Fibroblast of skin of left biceps (primary cell): Measurements from ENCODE around the gene NCOA6.
A peak's percentile ranks its signal among the peaks of the same experiment; 100 is the strongest.
"Not testable (repeated sequence)": the region's sequence is repeated elsewhere in the genome, so short reads cannot be mapped to it uniquely, and the experiment has no call there.

Experiments used
- DNase-seq, 2 experiments: peaks; one replicate each; pipeline ENCODE4 v3.0.0-alpha.2; 2013; ENCODE audit warnings: low read depth in 2 of 2

NCOA6 gene

DNA sequence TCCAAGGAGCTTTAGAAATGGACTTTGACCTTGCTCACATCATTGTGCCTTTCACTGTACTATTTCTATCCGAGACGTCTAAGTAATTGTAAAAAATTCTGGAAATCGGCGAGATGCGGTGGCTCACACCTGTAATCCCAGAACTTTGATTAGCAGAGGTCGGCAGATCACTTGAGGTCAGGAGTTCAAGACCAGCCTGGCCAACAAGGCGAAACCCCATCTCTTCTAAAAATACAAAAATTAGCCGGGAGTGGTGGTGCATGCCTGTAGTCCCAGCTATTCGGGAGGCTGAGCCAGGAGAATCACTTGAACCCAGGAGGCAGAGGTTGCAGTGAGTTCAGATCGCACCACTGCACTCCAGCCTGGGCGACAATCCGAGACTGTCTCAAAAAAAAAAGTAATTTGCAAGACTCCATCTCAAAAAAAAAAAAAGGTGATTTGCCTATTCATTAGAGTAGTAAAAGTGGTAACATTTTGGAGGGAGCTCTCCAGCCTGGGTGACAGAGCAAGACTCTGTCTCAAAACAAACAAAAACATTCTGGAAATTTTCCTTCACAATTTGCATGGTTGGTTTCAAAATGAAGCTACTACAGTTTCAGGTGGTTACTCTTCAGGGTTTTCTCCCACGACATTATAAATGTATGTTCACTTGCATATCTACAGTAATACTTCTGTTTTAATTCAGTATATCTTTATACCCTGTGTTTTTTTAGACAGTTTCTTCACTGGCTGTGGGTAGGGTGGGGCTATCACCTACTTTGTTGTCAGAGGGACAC is 106.0 kb downstream of the NCOA6 start:
- not testable (repeated sequence) for DNase-seq

DNA sequence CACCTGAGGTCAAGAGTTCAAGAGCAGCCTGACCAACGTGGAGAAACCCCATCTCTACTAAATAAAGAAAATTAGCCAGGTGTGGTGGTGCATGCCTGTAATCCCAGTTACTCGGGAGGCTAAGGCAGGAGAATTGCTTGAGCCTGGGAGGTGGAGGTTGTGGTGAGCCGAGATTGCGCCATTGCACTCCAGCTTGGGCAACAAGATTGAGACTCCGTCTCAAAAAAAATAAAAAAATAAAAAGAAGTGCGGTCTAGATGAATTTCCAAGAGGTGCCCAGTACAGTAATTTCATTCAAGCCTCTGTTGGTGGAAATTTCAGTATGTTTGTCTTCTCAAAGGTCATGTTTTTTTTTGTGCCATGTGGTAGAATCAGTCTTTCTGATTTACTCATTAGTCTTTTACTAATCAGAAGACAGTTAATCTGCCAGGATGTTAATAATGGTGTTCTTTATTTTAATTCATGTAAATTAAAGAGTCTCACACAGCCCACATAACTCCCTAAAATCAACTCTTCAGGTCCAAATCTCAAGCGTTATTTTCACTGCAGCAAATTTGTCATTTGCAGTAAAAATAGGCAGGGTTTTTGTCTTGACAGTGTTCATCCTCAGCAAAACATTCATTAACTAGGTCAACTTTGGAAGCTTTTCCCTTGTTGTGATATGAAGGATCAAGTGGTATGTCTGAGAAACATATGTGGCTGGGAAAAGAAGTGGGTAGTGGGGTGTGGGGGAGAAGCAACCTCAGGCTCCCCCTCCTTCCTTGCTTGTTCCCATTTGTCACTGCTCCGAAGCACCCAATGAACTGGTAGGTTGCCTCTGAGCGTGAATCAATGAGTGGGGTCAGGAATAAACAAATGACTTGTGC is 108.0 kb downstream of the NCOA6 start:
- no peak for DNase-seq

DNA sequence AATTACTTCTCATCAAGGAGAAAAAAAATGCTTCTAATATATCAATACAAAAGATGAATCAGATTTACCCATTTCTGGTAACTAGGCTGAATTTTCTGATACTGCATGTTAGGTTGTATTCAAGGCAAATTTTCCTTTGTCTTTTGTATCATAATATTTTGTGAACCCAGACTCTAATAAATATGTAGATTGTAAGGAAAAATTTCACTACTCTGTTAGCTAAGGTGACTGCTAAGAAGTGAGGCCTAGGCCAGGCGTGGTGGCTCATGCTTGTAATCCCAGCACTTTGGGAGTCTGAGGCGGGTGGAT is 108.6 kb downstream of the NCOA6 start:
- no peak for DNase-seq

DNA sequence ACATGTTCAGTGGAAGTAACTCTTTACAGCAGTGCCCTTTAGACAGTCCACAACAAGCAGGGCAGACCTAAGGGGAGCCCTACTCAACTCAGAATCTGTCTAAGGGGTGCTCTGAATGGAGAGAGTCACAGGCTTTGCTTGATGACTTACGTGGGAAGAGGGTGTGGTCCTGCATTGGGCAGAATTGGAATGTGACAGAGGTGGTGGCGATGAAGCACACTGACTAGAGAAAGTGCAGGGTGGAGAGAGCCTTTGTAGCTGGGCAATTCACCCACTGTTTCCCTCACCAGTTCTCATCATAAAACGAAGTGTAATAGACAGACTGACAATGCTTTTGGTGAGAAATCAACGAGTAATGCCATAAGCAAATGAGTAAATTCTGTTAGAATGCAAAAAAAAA is 110.1 kb downstream of the NCOA6 start:
- DNase-seq = no peak

DNA sequence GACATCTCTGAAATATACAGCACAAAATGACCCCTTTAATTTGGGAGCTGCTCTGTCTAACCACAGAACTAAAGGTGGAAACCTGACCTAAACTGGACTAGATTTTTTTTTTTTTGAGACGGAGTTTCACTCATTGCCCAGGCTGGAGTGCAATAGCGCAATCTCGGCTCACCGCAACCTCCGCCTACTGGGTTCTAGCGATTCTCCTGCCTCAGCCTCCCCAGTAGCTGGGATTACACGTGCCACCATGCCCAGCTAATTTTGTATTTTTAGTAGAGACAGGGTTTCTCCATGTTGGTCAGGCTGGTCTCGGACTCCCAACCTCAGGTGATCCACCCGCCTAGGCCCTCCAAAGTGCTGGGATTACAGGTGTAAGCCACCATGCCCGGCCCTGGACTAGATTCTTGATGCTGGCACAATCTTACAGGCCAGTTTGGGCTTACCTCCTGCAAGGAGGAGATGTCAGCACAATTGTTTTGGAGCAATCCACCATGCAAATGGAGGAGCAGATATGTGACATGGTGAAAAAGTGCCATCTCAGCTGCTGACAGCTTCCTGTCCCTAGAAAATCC is 111.4 kb downstream of the NCOA6 start:
- not testable (repeated sequence) for DNase-seq

DNA sequence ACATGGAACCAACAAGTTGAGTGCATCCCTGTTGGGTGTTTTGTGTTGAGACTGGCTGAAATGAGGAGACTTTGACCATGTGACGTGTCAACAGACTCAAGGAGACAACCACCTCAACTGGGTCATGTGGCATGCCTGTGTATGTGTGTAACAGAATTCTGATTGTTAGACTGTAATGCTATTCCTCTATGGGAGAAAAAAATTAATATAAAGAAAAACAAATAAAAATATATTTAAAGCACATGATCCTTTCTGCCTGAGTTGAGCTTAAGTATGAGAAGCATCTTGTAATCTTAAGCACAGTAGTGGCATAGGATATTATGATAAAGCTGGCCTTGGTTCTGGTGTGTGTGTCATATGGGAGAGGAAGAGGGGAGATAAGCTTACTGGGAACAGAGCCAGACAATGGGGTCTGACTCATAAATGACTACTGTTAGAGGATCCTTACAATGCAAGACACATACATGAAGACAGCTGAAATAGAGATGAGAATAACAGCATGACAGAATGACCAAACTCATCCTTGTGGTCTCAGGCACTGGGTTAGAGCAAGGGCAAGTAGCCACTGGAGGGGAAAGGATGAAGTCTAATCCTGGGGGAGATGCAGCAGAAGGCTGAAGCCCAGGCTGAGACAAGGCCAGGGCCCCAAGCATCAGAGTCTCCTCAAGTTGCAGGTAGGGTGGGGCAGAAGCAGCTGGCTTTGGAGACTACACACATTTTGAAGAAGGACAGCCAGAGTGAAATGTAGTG is 112.1 kb downstream of the NCOA6 start:
- peak; percentile 94 for DNase-seq

DNA sequence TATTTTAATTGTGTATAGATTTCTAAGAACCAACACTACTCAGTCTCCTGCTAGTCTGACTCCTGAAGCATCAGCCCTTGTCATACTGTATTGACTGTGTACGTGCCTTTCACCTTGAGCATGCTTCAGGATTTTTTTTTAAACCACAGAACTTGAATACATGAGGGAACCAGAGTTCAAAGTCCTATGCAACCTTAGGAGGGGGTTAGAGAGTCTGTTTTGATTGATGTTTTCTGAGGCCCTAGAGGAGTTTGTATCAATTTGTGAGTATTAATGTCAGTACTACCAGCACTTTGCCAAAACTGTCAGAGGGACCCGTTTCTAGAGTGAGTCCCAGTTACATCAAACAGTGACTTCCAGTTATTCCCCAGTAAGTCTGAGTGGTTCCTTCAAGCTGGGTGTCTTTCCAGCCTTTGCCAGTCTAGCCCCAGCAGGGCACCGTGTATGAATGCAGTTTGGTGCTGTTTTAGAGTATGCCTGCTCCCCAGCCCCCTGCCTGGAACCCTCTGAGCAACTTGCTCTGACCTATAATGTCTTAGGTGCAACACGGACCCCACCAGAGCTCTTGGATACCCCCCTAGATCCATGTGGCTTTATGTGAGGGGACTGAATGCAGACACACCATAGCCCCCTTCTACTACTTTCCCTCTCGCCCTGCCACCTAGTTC is 112.8 kb downstream of the NCOA6 start:
- no peak for DNase-seq

DNA sequence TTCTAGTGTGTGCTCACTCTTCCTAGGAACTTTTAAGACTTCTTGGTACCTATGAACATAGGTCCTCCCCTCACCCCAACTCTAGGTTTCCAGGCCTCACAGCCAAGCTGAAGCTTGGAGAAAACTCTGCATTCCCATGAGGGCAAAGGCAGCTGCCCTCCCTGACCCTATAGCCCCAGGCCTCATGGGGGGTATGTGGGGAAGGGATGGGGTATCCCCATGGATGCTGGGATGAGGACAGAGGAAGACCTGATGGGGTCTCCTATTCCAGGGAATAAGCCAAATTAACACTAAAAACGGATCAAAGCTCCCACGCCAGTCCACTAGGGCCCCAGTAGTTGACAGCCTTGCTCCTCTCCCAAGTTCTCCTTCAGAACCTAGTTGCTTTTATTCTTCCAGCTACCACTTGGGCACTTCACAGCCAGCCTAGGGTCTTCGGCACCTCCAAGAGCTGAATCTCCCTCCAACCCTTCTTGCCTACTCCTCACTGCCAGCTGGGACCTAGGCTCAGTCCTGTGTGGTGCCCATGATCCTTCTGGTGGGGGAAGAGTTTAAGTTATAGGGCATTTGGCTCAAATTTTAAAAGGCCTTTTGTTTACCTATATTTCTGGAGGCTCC is 113.5 kb downstream of the NCOA6 start:
- DNase-seq = no peak

DNA sequence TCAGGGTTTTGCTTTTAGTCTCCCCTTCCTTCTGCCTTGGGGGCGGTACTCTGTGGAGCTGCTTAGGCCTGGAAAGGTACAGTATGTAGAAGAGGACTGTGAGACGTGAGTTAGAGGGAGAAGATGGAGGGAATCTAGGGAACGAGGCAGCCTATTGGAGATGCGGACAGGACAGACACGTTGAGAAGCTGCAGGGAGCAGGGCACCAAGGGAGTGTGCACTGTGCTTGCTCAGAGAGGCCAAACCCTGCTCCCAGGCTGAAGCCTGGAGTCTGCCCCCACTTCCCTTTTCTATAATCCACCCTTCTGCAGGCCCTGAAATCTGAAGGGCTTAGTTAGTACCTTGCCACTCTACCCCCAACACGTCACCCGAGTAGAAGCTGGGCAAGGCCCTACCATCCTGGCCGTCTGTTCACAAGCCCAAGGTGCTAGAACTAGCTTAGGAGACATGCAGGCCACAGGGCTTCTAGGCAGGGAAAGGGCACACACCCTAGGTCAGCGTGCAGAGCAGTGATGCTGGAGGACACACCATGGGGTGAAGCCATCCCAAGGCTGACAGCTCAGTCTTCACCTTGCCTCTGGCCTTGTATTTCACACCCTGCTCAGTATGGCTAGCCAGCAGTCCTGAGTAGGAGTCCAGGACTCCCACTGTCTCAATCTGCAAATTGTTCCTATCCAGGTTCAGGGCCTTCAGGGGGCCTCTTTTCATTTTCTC is 114.4 kb downstream of the NCOA6 start:
- no peak for DNase-seq

DNA sequence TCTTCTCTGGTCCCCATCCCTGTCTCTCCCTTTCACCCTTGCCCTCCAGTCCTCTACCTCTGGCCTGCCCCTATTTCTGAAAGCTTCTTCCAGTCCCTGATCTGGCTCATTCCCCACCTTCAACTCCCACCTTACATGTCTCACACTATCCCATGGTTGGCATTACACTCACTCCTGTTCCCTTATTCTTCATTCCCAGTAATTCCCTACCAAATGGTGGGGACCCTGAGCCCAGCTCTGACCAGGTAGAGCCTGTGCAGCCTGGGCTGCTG is 114.9 kb downstream of the NCOA6 start:
- no peak for DNase-seq

DNA sequence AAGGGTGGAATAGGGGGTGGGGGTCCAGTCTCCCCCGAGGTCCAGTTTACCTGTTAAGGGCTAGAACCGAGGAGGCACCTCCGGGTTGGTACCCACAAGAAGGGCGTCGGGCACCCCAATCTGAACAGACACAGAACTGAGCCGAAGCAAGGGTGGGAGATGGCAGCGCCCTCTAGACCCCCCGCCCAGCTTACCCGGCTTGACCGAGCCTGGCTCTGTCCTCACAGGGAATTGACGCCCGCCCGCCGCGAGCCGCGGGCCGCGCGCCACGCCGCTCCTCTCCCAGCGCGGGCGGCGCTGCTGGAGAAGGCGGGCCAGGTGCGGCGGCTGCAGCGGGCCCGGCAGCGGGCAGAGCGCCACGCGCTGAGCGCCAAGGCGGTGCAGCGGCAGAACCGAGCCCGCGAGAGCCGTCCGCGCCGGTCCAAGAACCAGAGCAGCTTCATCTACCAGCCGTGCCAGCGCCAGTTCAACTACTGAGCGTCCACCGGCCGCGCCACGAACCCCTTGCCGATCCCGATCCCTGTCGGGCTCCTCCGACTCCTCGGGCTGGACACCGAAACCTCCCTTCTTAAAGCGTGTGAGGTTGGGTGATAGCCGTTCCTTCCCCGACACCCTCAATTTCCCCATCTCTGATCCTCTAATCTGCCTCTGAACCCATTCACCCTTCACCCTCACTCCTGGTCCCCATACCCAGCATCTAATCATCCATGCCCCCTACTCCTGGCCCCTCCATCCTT is 115.5 kb downstream of the NCOA6 start:
- peak; percentile 21 to 23 for DNase-seq

DNA sequence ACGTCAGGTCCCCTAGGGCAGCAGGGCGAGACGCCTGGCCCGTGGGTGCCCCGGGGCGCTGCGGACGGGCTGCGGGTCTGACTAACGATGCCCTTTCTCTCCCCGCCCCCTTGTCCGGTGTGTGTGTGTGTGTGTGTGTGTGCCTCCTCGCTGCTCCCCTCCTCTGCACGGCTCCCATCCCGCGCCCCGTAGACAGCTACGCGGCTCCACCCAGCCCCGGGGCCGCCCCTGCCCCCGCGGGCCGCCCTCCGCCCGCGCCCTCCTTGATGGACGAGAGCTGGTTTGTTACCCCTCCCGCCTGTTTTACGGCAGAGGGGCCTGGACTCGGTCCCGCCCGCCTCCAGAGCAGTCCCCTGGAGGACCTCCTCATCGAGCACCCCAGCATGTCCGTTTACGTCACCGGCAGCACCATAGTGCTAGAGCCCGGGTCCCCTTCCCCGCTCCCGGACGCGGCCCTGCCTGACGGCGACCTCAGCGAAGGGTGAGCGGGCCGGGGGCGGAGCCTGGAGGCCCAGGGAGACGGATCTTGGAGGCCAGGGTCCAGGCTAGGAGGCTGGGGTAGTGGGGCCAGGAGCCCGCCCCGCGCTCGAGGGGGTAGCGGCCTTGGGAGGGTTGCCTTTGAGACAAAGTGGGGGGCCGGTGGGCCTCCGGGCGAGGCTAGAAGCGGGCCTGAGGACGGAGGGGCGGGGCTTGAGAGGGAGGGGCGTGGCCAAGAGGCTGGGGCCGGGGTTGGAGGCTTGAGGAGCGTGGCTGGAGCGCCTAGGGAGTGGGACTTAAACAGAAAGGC is 116.2 kb downstream of the NCOA6 start:
- DNase-seq = peak; percentile 28 to 36

DNA sequence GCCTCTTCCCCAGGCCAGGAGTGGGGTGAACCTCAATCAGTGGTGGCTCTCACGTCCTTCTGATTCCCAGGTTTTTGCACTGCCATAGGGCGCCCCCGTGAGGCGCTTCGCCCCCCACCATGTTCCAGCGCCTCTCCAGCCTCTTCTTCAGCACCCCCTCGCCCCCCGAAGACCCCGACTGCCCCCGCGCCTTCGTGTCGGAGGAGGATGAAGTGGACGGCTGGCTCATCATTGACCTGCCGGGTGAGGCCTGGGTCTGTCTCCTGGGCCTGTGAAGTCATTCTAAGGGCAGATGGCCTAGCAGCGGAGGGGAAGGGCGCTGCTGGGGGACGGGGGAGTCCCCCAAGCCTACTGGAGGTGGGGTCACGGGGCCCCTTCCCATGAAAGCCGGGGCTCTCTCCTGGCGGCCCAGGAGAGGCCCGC is 116.8 kb downstream of the NCOA6 start:
- DNase-seq = no peak

DNA sequence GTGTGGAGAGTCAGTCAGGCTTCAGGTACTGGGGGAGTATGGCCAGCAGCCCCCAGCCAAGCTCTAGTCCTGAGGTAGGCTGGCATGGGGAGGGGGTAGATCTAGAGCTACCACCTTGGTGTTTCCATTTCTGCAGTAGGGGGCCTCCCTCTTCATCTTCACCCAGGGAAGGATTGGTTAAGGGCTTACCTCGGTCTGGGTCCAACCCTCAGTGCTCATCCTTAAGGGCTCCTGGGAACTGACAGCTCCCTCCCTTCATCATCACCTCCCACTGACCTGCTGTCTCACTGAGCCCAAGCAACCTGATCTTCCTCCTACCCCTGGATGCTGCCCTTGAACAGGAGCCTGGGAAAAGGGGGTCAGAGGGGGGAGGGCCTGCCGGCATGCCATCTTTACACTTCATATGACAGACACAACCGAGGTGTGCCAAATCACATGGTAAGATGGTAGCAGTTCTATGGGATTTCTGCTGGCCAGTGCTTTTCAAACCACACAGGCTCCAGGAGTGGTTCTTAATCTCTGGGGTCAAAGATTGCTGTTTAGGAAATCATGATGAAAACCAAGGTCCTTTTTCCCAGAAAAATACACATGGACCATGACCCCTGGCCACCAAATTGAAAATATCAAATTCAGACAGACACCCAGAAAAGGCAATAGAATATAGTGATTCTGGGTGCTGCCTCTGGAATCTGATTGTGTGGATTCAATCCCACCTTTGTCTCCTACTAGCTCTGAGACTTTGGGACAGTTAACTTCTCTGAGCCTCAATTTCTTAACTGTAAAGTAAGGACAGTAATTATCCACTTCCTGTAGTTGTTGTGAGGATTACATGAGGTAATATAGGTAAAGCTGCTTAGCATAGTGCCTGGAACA is 118.3 kb downstream of the NCOA6 start:
- DNase-seq = no peak

DNA sequence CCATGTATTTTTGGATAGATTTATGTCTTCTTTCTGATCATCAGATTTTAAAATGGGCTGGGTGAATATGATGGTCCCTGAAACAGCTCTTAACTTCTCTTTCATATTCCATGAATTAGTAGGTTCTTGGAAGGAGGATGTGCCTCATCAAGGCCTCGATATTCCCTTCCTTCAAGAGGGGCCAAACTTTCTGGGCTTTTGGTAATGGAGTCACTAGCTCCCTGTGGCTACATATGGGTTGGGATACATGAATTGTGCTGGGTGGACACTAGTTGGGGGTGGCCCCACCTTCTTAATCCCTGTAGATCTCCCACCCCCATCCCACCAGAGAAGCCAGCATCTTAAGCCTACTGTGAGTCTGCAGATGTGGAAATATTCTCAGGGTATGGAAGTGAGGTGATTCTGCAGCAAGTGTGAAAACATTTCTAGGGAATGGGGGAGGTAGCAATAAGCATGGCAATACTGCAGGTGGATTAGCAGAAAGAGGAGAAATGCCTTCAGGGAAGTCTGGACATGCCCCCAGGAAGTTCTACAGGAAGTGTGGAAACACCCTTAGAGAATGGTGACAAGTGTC is 119.1 kb downstream of the NCOA6 start:
- no peak for DNase-seq

DNA sequence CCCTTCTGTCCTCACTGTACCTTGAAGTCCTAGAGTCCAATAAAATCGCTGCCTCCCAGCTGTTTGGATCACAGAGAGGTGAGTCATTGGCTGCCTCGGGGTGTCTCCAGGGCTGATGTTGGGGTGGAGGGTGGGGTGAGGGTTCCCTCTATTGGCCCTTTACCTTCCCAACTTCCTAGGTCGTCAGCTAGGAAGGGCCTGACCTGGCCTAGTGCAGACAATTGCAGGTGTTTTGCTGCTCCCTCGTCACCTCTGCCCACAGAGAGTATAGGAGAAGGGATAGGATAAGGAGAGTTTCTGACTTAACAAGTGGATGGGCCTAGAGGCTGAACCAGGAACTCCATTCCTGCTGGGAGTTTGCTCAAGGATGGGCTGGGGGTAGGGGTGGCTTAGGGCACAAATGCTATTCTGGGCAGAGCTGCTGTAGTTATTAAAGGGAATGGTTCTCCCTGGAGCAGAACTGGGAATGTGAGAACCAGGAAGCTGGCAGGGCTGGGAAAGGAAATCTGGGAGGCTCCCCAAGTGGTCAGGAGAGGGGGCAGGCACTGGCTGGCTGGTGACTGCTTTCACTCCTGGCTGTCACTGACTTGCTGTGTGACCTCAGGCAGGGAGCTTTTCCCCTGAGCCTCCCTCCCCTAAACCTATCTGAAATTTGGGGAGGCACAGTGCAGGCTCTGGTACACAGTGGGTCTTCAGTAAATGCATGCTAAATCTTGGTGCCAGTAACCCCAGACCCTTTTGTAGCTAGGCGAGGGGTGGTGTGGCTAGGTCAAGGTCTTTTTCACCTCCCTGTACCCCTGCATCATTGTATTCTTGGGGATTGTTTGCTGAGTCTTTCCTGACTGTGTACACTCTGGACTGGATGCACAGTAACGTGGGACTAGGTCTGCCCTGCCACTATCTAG is 119.8 kb downstream of the NCOA6 start:
- DNase-seq = no peak

DNA sequence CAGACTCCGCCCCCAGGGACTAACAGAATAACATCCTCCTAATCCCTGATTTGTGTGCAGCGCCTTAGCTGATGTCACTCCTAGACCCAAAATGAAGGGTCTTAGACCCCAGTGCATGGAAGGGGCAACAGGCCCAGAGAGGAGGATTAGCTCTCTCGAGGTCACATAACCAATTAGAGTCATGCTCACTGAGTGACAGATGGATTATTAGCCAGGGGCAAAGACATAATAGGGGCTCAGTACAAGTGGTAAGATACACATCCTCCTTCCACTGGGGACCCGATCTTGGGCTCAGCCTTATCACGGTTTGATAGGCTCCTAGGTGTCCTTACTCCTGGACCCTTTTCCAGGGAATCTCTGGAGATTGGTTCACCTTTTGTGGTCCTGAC is 120.4 kb downstream of the NCOA6 start:
- no peak for DNase-seq
